ENCODE results near the gene GHRH. TPM values are rescaled to one million over a fixed set of nuclear protein-coding genes. Genes with fewer than 3 reads are reported as not detected.

Gene GHRH
- total RNA-seq, 4 donors from 2014 or later: not detected

DNA sequence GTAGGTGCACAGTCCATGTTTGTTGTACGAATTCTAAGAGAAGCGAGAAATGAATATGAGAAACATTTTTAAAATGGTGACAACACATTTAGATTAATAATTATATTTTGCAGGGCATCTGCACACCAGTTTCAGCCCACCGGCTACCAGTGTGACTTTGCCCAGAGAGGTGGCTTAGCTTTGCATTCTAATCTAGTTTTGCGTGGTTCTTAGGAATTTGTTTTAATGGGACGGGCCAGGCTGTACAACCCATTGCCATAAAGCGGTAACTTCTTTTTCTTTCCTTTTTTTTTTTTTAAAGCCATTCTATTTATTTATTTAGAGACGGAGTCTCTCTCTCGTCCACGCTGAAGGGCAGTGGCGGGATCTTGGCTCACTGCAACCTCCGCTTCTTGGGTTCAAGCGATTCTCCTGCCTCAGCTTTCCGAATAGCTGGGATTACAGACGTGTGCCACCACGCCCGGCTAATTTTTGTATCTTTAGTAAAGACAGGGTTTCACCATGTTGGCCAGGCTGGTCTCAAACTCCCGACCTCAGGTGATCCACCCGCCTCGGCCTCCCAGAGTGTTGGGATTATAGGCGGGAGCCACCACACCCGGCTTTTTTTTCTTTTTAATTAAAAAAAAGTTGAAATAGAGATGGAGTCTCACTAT is 28.7 kb upstream of the GHRH start:
- Histone ChIP-seq H3K27ac (replicated peaks in 1 of 4) (peak overlapping the region; percentile 89 to 97 (median 95)), H3K27me3 (no peaks in the 10 kb centered on the region), H3K4me3 (peak overlapping the region; percentile 75 to 97 (median 96)), H3K4me1 (peaks cover 17 to 39% (median 36%) of the 10 kb centered on the region in 4 donors), H3K9me3 (no peaks in the 10 kb centered on the region), H3K36me3 (peaks cover 0 to 18% (median 0%) of the 10 kb centered on the region in 4 donors)
- TF ChIP-seq POLR2A (IDR thresholded peaks at IDR 0.05; ENCODE audit: low read depth): no peak
- TF ChIP-seq POLR2AphosphoS5 (IDR thresholded peaks at IDR 0.05): no peak
- no peak for TF ChIP-seq CTCF (IDR thresholded peaks at IDR 0.05)
- TF ChIP-seq EP300 (IDR thresholded peaks at IDR 0.05): no peak
- intact Hi-C loops (cut with DNase I): loop anchor here (5.0 kb wide), 1 partner anchor 57 kb away; the partner anchor contains the start of gene SRC
- no peak for DNase-seq (ENCODE audit: extremely low spot score)
- 60% methylated on average over 21 of the region's 21 CpGs for WGBS

DNA sequence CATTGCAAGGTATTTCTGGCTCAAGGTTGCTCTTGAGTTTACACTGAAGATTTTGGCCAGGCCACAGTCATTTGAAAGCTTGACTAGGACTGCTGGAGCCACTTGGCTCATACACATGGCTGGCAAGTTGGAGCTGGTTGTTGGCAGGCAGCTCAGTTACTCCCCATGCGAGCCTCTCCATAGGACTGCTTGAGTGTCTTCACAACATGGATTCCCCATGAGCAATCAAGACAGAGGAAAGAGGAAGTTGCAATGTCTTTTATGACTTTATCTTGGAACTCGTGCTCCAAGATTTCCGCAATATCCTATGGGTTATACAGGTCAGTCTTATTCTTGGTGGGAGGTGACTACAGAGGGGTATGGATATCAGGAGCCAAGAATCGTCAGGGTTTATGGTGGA is 26.5 kb upstream of the GHRH start:
- Histone ChIP-seq H3K9me3 (no peaks in the 10 kb centered on the region), H3K4me1 (peaks cover 12 to 21% (median 19%) of the 10 kb centered on the region in 4 donors), H3K36me3 (peaks cover 0 to 11% (median 0%) of the 10 kb centered on the region in 4 donors), H3K4me3 (no peak overlapping the region), H3K27ac (replicated peaks in 1 of 4) (no peak overlapping the region), H3K27me3 (no peaks in the 10 kb centered on the region)
- TF ChIP-seq CTCF (IDR thresholded peaks at IDR 0.05) (no peak), POLR2AphosphoS5 (IDR thresholded peaks at IDR 0.05) (no peak), EP300 (IDR thresholded peaks at IDR 0.05) (no peak), POLR2A (IDR thresholded peaks at IDR 0.05; ENCODE audit: low read depth) (no peak)
- WGBS: 87% methylated on average over 4 of the region's 4 CpGs
- no peak for DNase-seq (ENCODE audit: extremely low spot score)
- intact Hi-C loops (cut with DNase I): no loop called here

DNA sequence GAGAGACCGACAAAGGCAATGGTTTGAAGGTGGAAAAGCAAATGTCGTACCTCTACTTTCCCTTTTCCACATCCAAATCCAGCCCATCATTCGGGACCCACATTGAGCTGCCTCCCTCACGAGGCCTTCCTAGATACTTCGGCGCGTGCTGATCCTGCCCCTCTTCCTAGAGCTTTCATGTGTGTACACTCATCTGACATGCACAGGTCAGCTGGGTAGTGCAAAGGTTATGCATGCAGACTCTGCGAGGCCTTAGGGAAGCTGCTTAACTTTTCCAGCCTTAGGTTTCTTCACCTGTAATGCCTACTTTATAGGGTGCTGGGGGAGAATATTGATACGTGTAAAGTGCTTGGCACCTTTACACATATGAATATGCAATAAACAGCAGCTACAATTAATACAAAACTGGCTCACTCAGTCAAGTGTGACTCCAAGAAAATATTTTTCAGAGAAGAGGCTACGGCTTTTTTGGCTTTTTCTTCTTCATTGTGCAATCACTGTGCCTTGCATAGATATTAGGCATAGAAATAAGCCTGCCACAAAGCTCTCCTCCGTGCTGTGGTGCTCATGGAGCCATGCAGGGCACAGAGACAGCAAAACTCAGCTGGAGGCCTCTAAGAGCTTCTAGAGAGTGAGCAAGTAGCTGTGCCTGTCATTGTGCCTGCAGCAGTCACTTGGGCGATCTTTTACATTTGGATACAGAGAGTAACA is 24.2 kb upstream of the GHRH start:
- H3K4me1 ChIP-seq: peaks cover 11 to 25% (median 19%) of the 10 kb centered on the region in 4 donors
- no peak overlapping the region for H3K4me3 ChIP-seq
- intact Hi-C loops (cut with DNase I): no loop called here
- no peaks in the 10 kb centered on the region for H3K36me3 ChIP-seq
- no peak for DNase-seq (ENCODE audit: extremely low spot score)
- no peak overlapping the region for H3K27ac ChIP-seq (replicated peaks in 1 of 4)
- no peaks in the 10 kb centered on the region for H3K9me3 ChIP-seq
- WGBS: 78% methylated on average over 12 of the region's 12 CpGs
- no peaks in the 10 kb centered on the region for H3K27me3 ChIP-seq
- TF ChIP-seq POLR2A (IDR thresholded peaks at IDR 0.05; ENCODE audit: low read depth) (no peak), POLR2AphosphoS5 (IDR thresholded peaks at IDR 0.05) (no peak)

DNA sequence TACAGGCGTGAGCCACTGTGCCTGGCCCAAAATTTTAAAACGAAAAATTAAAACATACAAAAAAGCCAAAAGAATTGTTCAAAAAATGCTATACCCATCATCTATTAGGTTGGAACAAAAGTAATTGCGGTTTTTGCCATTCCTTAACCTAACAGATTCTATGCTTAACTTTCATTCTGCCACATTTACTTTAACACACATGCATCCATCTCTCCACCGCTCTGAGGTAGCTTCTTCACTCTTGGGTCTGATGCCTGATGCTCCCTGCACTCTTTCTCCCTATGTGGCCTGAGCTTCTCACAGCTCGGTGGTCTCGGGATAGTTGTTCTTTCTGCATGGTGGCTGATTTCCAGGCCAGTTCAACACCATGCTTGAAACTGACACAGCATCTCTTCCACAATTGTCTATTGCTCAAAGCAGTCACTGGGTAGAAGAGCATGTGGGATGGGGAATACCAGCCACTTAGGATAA is 23.1 kb upstream of the GHRH start:
- DNase-seq (ENCODE audit: extremely low spot score): no peak
- 88% methylated on average over 6 of the region's 6 CpGs for WGBS
- intact Hi-C loops (cut with DNase I): no loop called here

More for the DNA sequence above, 23.1 kb upstream of the GHRH start:
- H3K27ac ChIP-seq (replicated peaks in 1 of 4): no peak overlapping the region
- peaks cover 3 to 15% (median 9%) of the 10 kb centered on the region in 4 donors for H3K4me1 ChIP-seq
- H3K4me3 ChIP-seq: no peak overlapping the region
- H3K27me3 ChIP-seq: no peaks in the 10 kb centered on the region
- TF ChIP-seq POLR2A (IDR thresholded peaks at IDR 0.05; ENCODE audit: low read depth) (no peak), CTCF (IDR thresholded peaks at IDR 0.05) (no peak), EP300 (IDR thresholded peaks at IDR 0.05) (no peak), POLR2AphosphoS5 (IDR thresholded peaks at IDR 0.05) (no peak)
- no peaks in the 10 kb centered on the region for H3K36me3 ChIP-seq
- no peaks in the 10 kb centered on the region for H3K9me3 ChIP-seq

All from esophagus muscularis mucosa (tissue), 4 donors.